HG03457 (cell line): ENCODE data around the gene ADARB2.
"Not testable (repeated sequence)": the region's sequence is repeated elsewhere in the genome, so short reads cannot be mapped to it uniquely, and the experiment has no call there.

ENCODE experiments used
- ATAC-seq: cut with Tn5 transposase; IDR thresholded peaks from one replicate; pipeline ENCODE4 v1.9.1; 2021; ENCODE audit warnings: moderate number of reproducible peaks; ENCODE audit not compliant: unreplicated experiment

The ADARB2 gene

DNA sequence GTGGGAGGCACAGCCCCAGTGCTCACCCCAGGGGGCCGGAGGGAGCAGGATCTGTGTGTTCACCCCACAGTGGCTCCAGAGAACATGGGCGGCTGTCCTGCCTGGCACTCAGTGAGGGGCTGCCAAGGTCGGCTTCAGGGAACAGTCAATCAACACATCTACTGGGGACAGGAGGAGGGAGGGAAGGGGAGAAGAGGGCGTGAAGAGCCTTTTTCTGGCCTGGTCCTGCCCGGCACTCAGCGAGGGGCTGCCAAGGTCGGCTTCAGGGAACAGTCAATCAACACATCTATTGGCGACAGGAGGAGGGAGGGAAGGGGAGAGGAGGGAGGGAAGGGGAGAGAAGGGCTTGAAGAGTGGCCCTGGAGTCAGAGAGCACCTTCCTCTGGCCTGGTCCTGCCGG, 184.9 kb downstream of the ADARB2 start:
- ATAC-seq, result no peak

DNA sequence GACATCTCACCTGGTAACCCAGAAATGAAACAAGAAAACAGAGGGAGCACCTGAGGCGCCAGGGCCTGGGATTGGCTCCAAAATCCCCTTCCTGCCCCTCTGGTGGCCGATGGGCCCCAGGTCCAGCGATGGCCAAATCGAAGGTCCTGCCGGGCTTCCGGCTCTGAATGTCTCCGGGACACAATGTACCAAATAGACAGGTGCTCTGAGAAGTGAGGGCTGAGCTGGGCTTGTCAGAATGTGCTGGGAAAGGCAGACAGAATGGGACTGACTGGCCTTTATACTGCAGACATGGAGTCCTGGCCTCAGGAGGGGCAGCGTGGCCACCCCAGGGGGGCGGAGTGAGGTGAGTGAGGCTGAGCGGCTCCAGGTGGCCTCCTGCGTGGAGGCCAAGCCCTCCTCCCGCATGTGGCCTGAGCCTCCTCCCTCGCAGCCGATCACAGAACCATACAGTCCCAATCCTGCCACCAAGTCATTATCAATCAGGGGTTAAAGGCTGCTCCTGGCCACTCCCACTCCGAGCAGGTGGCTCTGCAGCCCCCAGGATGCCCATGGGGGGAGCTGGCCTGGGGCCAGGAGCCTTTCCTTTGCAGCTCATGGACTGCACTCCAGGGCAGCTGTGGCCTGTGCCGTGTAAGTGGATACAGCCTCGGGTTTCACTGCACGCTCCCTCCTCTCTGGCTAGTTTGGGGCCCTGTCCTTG, 185.5 kb downstream of the ADARB2 start:
- ATAC-seq, result no peak

DNA sequence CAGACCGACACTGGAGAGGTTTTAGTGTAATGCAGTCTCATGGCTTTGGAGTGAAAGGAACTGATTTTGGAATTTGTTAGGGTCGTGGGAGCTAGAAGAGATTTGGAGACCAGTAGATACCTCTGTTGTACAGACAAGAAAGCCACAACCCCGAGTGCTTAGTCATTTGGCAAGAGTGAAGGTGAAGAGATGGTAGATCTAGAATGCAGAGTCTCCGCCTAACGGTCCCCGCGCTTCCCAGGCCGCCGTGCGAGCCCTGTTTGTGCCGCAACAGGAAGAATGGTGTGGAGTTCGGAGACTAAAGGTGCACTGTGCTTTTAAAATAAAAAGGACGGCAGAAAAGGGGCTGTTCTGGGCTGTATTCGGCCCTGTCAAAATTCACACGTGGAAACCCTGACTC, 186.7 kb downstream of the ADARB2 start:
- no peak for ATAC-seq

DNA sequence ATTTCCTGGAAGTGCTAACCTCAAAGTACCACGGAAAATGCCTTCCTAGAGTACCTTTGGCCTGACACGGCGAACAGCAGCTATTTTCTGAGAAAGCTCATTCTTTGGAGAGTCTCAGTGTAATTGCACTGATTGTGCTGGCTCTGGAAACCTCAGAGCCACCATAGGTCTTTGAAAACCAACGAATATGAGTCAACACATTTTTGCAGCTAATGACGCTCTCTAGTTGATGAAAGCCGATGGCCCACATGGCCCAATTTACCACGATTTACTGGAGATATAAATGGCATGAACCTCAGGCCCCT, 187.1 kb downstream of the ADARB2 start:
- no peak for ATAC-seq

DNA sequence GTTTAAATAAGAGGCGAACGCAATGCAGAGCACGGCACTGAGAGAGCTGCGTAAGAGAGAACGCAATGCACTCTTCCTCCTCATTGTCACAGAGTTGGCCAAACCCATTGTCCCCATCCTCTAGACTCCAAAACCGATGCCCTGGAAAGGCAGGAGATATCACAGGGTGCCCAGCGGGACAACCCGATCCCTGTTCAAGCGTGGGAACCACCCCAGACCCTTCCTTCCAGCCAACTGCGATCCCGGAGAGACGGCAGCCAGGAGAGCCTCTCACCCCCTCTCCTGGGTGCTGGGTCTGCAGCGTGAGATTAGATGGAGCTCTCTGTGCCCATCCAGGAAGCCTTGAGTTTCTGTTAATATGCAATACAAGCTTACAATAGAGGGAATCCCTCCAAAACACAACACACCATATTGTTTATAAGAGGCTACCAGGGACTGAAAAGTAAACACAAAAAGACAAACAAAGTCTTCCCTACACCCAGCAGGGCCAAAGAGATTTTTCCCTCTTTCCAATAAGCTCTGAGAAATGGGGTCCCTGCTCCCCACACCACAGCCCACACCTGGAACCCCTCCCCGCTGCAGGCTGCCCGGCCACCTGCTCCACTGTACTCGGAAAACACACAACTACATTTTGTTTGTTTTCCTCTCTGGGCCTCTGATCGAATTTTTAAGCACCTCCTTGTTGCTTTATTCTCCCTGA, 187.6 kb downstream of the ADARB2 start:
- ATAC-seq, result no peak

DNA sequence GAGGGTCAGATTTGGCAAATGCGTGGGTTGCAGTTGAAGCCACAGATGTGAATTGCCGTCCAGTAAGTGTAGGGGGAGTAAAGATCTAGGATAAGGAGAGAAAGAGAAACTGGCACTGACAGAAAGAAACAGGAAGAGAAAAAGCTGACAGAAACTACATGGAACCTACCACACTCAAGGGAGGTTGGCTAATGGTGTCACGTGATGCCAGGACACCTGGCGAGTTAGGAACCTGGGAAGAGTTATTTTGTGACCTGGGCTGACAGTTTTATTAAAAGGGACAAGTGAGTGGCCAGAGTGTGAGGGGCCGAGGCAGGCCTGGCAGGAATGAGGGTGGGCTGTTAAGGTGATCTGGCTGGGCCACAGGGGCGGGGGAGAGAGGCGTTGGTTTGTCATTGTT, 188.7 kb downstream of the ADARB2 start:
- ATAC-seq, result no peak

DNA sequence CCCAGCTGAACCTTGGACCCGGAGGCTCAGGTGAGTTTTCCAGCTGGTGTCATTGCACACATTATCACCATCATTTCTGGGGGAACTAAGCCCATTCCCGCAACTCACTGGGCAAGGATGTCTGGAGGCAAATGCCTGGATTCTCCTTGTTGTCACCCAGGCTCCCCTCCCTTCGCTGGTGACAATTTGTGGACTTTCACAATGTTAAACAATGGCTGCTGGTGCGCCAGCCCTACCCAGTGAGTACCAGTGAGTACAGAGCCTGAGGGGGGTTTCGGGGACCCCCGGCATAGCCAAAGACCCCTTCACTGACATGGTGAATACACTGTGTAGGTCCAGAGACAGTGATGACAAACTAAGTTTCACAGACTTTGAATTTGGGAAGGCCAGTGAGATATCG, 189.2 kb downstream of the ADARB2 start:
- ATAC-seq, result no peak

DNA sequence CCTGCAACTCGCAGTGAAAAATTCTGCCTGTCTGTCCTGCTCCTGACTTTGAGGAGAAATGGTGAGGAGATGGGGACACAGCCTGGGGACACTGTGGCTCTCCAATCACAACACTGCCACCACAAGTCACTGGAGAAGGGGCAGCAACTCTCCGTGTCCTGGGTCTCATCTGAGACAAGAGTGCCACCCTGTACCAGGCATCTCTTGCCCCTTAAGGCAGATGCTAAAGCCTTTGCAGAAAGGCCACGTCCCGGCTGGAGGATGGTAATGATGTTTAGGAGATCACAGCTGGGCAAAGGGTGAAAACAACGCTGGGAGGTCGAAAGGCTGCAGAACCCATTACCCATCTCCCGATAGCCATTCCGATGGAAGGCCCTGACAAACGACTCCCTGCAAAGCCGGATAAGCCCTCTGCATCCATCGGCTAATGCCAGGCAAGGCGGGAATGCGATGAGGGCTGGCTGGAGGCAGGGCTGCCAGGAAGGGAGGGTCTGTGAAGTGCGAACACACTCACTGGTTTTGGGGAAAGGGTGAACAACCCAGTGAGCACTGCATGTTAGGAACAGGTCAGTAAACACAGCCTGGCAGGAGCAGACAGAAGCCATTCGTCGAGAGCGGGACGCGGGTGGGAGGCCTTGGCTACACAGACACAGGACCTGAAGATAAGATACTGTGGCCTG, 190.8 kb downstream of the ADARB2 start:
- ATAC-seq, result no peak

DNA sequence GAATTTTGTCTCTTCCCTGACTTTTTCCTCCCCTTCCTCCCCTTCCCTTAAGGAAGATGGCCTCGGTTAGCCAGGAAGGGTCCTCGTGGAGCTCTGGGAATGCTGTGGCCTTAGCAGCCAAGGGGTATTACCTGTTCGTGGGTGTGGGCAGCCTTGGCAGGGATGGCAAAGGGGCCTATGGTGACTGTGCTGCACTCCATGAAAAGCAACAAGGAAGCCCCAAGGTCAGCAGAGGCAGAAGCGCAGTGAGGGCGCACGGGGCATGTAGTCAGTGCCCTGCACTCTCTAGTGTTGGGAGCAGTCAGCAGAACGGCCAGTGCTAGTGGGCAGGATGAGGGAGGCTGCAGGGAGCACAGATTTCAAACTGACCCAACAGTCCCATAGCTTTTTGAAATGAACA, 191.8 kb downstream of the ADARB2 start:
- no peak for ATAC-seq

DNA sequence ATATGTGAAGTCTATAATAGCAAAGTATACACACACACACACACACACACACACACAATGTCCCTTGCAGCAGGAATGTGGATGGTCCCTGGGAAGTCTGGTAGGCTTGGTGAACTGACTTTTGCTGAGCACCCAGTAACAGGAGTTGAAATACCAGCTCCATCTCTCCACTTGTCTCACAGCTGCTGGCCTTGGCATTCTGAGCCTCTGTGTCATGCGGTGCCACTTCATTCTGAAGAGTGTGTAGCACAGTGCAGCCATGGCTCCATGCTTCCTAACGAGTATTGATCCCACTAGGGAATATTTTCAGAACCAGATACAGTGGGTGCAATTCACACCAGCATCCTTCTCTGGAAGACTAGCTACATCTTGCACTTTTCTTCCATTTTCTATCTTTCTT, 192.4 kb downstream of the ADARB2 start:
- ATAC-seq, result no peak

DNA sequence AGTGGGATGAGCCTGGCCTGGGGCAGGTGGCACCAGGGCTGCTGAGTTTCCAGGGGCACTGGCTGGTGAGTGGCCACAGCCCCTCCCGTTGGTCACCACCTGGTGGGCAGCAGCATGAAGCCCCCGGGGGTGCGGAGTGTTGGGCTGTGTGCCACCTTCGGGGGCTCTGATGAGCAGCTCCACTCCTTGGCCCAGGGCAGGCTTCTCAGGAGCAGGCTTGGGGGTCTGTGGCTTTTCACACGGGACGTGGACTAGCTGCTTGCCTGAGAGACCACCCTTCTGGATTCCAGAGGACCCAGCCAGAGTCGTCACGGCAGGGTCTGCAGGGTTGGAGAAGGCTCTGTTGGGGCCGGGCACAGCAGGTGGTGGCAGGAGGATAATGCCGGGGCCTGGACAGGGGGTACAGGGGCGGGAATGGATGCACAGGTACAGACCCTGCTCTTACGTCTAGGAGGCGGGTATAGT, 193.1 kb downstream of the ADARB2 start:
- ATAC-seq, result no peak

DNA sequence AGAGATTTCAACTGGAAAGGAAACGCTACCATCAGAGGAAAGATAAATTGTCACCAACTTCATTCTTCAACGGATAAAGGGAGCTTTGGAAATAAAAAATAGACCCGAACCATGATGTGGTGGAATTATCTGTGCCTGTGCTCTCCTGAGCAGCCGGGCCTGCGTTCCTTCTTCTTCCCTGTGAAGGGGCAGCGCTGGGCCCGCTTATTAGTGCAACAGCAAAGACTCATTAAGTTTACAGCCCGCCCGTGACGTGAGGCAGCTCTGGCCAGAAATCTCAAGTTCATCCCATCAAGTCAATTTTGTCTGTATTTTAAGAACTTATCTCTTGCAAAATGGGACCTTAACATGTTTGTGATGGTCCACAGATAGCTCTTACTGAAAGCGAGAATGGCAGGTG, 193.7 kb downstream of the ADARB2 start:
- ATAC-seq, result no peak

DNA sequence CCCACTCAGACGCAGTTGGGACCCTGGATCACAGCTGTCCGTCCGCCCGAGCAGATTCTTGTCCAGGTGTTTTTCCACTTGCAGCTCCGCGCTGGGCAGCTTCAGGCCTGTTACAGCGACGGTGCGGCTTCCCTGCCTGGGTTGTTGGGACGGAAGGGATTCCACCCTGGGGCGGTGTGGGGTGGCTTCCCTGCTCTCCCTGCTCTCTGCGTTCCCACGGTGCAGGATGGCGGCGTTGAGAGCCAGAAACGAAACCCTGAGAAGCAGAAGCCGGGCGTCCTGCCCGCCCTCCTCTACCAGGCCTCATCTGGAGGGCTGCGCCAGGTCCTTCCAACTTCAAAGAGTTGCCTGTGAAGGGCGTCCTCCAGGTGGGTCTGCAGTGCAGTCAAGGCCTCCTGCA, 194.4 kb downstream of the ADARB2 start:
- no peak for ATAC-seq

DNA sequence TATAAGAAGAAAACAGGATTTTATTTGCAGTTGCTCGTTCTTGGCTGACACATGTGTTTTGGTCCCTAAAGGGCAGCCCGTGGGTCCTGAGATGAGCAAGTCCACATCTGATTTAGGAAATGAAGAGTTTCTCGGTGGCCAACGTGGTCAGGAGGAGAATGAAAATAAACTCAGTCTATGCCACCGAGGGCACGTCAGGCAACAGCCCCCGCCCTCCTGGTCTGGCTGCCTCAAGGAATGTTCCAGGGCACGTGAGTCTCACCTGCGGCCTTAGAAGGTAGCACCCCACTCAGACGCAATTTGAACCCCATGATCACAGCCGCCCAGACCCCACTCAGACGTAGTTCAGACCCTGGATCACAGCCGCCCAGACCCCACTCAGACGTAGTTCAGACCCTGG, 197.2 kb downstream of the ADARB2 start:
- no peak for ATAC-seq

DNA sequence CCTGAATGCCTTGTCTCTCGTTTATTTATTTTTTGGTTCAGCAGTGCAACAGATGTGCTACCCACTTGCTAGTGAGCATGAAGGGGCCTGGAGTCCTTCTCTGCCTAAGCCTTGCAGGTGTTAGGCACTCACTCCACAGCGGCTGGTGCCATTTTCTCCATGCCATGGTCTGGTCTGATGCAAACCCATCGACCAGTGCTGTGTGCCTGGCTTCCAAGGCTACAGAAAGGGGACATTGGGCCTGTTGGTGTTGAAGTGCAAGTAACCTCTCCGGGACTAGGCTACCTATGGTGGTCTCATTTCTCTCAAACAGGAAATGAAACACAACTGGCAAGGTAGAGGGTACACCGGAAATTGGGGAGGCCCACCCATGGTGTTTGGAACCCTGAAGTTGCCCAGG, 198.1 kb downstream of the ADARB2 start:
- ATAC-seq, result no peak

DNA sequence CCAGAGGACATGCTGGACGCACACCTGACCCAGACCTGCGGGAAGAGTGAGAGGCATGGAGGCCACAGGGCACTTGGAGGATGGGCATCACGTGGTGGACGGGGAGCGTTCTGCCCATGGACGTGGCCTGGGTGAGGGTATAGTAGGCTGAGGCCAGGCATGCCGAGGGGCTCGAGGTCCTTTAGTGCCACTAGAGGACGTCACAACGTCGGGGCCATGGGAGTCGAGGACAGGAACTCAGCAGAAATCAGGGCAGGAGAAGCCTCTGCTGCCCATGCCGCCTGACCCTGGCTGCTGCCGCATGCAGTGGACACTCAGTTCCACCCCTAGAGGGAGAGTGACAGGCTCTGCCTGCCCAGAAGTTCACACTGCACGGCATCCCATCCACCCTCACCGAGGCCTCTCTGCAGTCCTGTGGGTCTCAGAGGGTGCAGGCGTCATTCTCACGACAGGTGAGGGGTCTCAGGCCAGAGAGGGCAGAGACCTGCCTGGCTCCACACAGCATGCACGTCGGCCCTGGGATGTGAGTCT, 198.7 kb downstream of the ADARB2 start:
- ATAC-seq, result no peak

DNA sequence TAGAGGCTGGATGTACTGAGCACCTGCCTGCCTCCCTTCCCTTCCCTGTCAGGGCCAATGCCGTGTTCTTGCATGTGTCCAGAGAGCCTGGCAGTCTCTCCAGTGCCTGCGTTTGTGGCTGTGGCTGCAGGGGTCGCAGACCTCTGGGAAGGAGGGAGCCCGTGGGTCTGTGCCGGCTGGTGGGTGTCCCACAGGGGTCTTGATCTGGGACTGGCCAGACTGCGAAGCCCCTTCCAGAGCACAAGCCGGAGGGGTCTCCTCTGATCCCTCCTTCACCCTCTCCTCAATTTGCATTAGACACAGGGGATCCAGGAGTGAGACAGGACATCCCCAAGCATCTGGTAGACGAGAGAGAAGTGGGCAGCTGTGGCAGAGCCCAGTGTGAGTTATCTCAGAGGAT, 199.2 kb downstream of the ADARB2 start:
- no peak for ATAC-seq

DNA sequence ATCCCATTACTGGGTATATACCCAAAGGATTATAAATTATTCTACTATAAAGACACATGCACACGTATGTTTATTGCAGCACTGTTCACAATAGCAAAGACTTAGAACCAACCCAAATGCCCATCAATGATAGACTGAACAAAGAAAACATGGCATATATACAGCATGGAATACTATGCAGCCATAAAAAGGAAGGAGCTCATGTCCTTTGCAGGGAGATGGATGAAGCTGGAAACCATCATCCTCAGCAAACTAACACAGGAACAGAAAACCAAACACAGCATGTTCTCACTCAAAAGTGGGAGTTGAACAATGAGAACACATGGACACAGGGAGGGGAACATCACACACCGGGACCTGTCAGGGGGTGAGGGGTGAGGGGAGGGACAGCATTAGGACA, 199.9 kb downstream of the ADARB2 start:
- ATAC-seq, result not testable (repeated sequence)

DNA sequence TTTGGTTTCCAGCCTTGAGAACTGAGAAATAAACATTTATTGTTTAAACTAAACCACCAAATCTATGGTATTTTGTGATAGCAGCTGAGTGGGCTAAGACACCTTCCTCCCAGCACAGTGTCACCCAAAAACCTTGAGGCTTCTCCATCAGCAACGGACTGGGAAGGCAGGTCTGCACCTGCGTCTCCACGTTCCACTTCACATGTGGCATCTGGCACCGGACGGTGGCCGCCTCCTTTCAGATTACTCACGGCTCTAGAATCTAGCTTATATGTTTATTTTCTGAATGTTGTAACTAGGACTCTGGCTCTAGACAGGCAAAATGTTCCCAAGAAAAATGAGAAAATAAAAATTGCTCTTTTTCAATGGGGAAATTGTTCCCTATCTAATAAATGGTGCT, 201.0 kb downstream of the ADARB2 start:
- ATAC-seq, result no peak

DNA sequence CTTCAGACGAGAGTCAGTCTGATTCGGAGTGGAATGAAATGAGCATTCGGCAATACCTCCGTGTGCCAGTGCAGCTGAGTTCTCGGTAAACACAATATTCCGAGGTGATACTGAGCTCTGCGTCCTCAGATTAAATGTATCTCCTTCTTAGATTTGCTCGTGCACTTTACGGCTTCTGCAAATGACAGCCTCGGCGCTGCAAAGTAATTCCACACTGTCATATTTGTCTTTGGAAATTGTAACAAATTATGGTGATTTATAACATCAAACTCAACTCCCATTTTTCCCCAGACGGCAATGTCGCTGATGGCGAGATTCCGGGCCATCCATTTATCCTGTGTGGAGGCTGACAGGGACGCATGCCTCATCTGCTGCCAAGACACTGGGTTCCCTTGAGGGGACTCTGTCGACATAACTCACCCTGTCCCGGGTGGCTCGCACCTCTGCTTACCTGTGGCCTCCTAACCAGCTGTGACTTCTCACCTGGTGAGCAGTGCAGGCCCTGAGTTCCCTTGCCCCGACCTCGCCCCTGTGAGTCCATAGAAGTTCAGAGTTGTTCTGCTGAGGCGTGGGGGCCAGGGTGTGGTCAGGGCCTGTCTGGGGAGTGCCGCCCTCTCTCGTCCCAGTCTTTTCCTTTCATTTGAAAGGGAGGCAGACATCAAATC, 201.9 kb downstream of the ADARB2 start:
- no peak for ATAC-seq

DNA sequence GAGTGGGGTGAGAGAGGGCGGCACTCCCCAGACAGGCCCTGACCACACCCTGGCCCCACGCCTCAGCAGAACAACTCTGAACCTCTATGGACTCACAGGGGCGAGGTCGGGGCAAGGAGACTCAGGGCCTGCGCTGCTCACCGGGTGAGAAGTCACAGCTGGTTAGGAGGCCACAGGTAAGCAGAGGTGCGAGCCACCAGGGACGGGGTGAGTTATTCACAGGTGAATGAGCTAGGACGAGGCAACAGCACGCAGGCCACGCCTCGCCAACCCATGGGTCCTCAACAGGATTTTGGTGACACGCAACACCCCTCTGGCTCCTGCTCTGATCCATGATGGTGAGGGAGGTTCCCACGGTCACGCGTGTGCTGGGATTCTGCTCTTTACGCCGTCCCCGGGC, 202.5 kb downstream of the ADARB2 start:
- no peak for ATAC-seq

DNA sequence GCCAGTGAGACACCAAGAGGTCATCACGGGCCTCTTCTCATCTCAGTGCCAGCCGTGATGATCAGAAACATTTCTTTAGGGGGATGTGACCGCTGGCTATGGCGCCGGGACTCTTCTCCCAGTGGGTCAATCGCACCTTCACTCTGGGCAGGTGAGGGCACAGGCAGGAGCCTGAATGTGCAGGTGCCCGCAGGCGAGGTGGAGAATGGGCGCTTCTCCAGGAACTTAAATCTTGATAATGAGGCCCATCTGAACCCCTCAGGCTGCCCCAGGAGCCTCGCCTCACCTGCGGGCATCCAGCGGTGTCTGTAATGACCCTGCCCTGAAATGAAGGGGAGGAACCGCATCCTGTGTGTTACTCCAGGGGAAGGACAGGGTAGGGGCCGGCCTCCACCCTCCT, 204.7 kb downstream of the ADARB2 start:
- ATAC-seq, result no peak
